Measurements from ENCODE around the gene ALDH3B2.

ALDH3B2 gene

DNA sequence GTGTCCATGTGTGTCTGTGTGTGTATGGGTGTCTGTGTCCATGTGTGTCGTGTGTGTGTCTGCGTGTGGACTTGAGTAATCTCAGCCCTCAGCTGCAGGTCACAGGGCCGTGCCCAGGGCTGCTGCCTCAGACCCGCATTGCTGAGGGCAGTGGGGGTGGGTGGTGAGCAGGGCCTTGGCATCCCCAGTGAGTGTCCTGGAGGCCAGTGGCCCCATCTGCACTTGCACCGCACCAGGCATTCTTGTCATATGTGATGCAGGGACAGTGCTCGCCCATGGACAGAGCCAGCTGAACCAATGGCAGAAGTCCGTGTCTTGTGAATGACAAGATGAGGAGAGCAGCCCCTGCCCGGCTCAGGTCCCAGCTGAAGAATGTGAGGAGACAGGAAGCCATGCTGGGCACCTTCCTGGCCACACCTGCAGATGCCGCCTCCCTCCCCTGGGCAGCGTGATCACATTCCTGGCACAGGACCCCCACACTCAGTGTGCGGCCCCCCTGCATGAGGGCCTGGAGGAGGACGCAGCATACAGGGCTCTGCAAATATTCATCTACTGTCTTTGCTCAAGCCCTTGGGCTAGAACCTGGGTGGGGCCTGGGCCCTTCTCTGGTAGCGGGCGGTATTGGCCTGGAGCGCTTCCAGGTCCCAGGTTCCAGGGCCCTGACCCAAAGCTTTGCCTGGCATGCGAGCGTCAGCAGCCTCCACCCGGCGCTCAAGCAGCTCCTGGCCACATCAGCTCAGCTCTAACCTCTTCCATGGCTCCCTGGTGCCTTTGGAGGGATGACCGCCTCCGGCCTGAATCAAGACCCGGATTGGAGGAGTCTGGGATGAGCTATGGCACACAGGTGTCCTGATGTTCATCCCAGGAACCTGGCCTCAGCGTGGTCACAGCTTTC, 3.9 kb downstream of the ALDH3B2 start:
- CTCF ChIA-PET = interaction anchor here (0.6 to 1.7 kb wide), 2 partner anchors 13 to 42 kb away, joined by 4 to 6 read pairs; no protein-coding TSS in a partner anchor
- POLR2A ChIA-PET (ENCODE audit: low non-redundant PET) = no interaction called here
- no peak overlapping the region for H3K27ac ChIP-seq
- TF ChIP-seq, protein P1, sequence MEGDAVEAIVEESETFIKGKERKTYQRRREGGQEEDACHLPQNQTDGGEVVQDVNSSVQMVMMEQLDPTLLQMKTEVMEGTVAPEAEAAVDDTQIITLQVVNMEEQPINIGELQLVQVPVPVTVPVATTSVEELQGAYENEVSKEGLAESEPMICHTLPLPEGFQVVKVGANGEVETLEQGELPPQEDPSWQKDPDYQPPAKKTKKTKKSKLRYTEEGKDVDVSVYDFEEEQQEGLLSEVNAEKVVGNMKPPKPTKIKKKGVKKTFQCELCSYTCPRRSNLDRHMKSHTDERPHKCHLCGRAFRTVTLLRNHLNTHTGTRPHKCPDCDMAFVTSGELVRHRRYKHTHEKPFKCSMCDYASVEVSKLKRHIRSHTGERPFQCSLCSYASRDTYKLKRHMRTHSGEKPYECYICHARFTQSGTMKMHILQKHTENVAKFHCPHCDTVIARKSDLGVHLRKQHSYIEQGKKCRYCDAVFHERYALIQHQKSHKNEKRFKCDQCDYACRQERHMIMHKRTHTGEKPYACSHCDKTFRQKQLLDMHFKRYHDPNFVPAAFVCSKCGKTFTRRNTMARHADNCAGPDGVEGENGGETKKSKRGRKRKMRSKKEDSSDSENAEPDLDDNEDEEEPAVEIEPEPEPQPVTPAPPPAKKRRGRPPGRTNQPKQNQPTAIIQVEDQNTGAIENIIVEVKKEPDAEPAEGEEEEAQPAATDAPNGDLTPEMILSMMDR (conservative IDR thresholded peaks at IDR 0.05; ENCODE audit: low read depth) = no peak
- no peak for DNase-seq (ENCODE audit: low spot score)

DNA sequence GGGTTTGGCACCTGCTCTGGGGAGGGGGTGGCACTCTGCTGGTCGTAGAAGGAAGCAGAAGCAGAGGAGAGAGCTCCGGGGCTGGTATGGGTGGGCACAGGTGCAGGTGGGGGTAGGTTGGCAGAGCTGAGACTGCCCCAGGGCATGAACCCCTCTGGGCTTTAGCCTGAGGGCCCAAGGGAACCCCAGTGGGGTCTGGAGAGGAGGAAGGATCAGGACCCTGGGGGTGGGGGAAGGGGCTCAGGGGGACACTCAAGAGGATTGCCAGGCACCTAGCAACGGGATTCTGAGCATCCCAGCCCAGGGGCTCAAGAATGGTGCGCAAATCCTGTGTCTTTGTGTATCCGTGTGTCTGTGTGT, 6.3 kb downstream of the ALDH3B2 start:
- ChIA-PET CTCF (interaction anchor here (0.6 to 1.1 kb wide), 2 partner anchors 23 to 46 kb away, joined by 3 read pairs; no protein-coding TSS in a partner anchor), POLR2A (ENCODE audit: low non-redundant PET) (no interaction called here)
- TF ChIP-seq, protein P1 (conservative IDR thresholded peaks at IDR 0.05; ENCODE audit: low read depth) = no peak
- no peak for DNase-seq (ENCODE audit: low spot score)
- H3K27ac ChIP-seq = no peak overlapping the region

DNA sequence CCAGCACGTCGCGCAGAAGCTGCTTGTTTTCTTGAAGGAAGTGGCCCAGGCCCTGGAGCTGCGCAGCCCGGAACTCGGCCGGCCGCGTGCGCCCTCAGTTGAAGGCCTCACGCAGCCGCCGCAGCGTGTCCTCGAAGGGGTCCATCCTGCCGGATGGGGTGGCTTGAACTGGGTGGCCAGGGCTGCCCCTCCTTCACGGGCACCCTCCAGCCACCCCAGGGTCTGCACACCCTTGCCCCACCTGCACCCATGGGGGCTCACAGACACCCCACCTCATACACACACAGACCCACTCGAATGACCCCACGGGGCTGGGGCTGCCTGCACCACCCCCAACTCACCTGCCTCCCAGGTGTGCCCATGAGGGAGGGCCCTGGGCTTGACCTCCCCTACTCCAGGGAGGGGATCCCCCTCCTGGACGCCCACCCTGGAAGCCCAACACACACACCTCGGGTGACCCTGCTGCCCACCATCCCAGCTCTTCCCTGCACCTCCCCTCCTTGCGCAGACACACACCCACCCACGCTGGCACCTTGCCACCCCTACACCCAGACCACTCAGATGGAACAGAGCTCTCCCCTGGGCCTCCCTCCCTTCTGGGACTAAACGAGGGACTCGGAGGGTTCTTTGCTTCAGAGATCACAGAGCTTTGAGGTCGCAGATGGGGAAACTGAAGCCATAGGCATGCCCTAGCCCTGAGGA, 6.8 kb downstream of the ALDH3B2 start:
- no peak for DNase-seq (ENCODE audit: low spot score)
- H3K27ac ChIP-seq = no peak overlapping the region
- CTCF ChIA-PET = interaction anchor here (0.6 to 1.2 kb wide), 3 partner anchors 23 to 47 kb away, joined by 3 read pairs; partner anchors contain the start of gene NUDT8
- TF ChIP-seq, protein P1 (conservative IDR thresholded peaks at IDR 0.05; ENCODE audit: low read depth) = no peak
- POLR2A ChIA-PET (ENCODE audit: low non-redundant PET) = no interaction called here

DNA sequence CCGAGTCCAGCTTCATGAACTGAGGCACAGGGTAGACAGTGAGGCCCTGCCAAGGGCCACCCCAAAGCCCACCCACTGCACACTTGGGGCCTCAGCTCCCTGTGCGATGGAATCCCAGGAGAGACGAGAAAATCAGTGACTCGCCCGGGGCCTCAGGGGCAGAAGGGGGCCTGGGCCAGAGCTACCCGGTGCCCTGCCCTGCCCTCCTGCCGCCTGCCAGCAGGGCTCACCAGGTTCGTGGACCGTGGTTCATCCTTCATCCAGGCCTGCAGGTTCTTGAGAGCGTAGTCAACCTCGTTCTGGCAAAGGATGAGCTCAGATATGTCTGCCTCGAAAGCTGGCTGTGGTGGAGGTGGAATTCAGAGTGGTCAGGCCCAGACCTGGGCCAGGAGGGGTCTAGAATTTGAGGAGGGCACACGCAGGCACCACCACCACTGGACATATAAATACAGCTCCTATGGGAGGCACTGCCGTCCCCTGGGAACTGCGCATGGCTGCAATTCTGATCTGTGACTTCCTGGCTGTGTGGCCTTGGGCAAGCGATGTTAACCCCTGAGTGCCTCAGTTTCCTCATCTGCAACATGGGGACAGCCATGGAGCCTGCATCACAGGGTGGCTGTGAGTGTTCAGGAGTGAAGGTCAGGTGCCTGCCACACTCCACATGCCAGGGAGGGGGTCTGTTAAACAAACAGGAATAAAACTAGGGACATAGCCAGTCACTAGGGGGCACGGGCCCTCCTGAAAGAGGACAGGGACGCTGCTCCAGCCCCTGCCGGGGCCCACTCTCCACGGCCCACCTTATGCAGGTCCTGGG, 7.5 kb downstream of the ALDH3B2 start:
- ChIA-PET CTCF (interaction anchor here (0.7 to 1.9 kb wide), 4 partner anchors 25 to 38 kb away, joined by 3 to 9 read pairs (median 4); partner anchors contain the start of genes NUDT8 and TBX10), POLR2A (ENCODE audit: low non-redundant PET) (no interaction called here)
- DNase-seq (ENCODE audit: low spot score) = no peak
- TF ChIP-seq, protein P1 (conservative IDR thresholded peaks at IDR 0.05; ENCODE audit: low read depth) = no peak
- H3K27ac ChIP-seq = no peak overlapping the region

DNA sequence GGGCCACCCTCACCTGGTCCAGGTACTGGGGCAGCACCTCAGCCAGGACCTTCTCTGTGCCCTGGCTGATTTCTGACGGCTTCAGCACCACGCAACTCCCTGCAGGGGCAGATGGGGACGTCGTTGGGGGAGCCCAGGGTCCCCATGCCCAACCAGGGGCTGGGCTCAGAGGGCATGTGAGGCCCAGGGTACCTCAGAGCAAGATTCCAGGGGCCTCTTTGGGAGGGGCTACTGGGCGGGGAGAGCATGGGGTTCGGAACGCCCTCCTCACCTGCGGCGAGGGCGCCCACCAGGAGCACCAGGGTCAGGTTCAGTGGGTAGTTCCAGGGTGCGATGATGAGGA, 8.1 kb downstream of the ALDH3B2 start:
- DNase-seq (ENCODE audit: low spot score) = no peak
- TF ChIP-seq, protein P1 (conservative IDR thresholded peaks at IDR 0.05; ENCODE audit: low read depth) = no peak
- H3K27ac ChIP-seq = no peak overlapping the region
- CTCF ChIA-PET = interaction anchor here (0.7 to 1.9 kb wide), 3 partner anchors 25 to 35 kb away, joined by 4 to 9 read pairs (median 4); partner anchors contain the start of gene TBX10
- POLR2A ChIA-PET (ENCODE audit: low non-redundant PET) = no interaction called here

Measured in RWPE1 (cell line).